HepG2 (cell line): ENCODE data around the gene CCDC33. TPM values are rescaled to one million over a fixed set of nuclear protein-coding genes. Genes with fewer than 3 reads are reported as not detected.
A peak's percentile ranks its signal among the peaks of the same experiment; 100 is the strongest.

Experiments
- DRAP1 ChIP-seq: IDR thresholded peaks from 2 replicates; pipeline ENCODE4 v1.6.1; 2016; ENCODE audit warnings: missing genetic modification reagents, missing compliant biosample characterization
- GABPB1 ChIP-seq: IDR thresholded peaks from 2 replicates; pipeline ENCODE4 v1.6.1; 2016; ENCODE audit warnings: mild to moderate bottlenecking, missing genetic modification reagents, moderate library complexity, missing compliant biosample characterization
- KLF11 ChIP-seq: IDR thresholded peaks from 2 replicates; pipeline ENCODE4 v1.6.1; 2016; ENCODE audit warnings: missing compliant biosample characterization
- KLF12 ChIP-seq: sonication (generic); formaldehyde crosslinking; IDR thresholded peaks from 2 replicates; pipeline ENCODE4 v1.4.0; 2020; ENCODE audit warnings: missing genetic modification reagents, borderline replicate concordance
- MED8 ChIP-seq: sonication (generic); formaldehyde crosslinking; IDR thresholded peaks from 2 replicates; pipeline ENCODE4 v1.8.1; 2023; ENCODE audit warnings: mild to moderate bottlenecking, missing genetic modification reagents; ENCODE audit not compliant: insufficient replicate concordance
- RAD21 ChIP-seq: fragments of 450-650 bp; formaldehyde crosslinking; IDR thresholded peaks from 2 replicates; pipeline ENCODE4 v1.5.0; 2020; ENCODE audit warnings: mild to moderate bottlenecking
- RARG ChIP-seq: sonication (generic); formaldehyde crosslinking; IDR thresholded peaks from 2 replicates; pipeline ENCODE4 v1.4.0; 2020; ENCODE audit warnings: low read depth, mild to moderate bottlenecking, missing genetic modification reagents
- SATB2 ChIP-seq: sonication (generic); formaldehyde crosslinking; IDR thresholded peaks from 2 replicates; pipeline ENCODE4 v1.5.0; 2020; ENCODE audit warnings: missing genetic modification reagents
- SYNCRIP ChIP-seq: fragments of 200-400 bp; formaldehyde crosslinking; IDR thresholded peaks from 2 replicates; pipeline ENCODE4 v1.6.1; 2018; ENCODE audit warnings: mild to moderate bottlenecking, low read depth, low read length; ENCODE audit not compliant: insufficient read depth
- ZBTB10 ChIP-seq: sonication (generic); formaldehyde crosslinking; IDR thresholded peaks from 2 replicates; pipeline ENCODE4 v1.4.0; 2020; ENCODE audit warnings: missing genetic modification reagents, borderline replicate concordance
- ZKSCAN8 ChIP-seq: IDR thresholded peaks from 2 replicates; pipeline ENCODE4 v1.6.1; 2016; ENCODE audit warnings: borderline replicate concordance, missing genetic modification reagents, missing compliant biosample characterization
- ZNF672 ChIP-seq: sonication (generic); formaldehyde crosslinking; IDR thresholded peaks from 2 replicates; pipeline ENCODE4 v1.8.1; 2022; ENCODE audit warnings: missing genetic modification reagents
- ZNF775 ChIP-seq: sonication (generic); formaldehyde crosslinking; IDR thresholded peaks from 2 replicates; pipeline ENCODE4 v1.4.0; 2020; ENCODE audit warnings: missing genetic modification reagents, mild to moderate bottlenecking, moderate library complexity, borderline replicate concordance
- polyA plus RNA-seq, 8 experiments: library from polyadenylated mRNA; depleted of rRNA in 3 of 8; stranded (reverse) in 7 of 8; unstranded in 1 of 8; fragments of >200 nt; fragmentation: Illumina TruSeq in 4 of 8; extraction: Trizol in 4 of 8; gene quantifications; 2 replicates each; pipeline versions ENCODE4 v1.2.1 to v1.2.3, GENCODE V29; 2011 to 2016; ENCODE audit warnings: low read depth in 4 of 8, missing spikeins in 1 of 8, mixed read lengths in 1 of 8; ENCODE audit not compliant: insufficient read depth in 1 of 8
- total RNA-seq, 5 experiments: library from RNA; depleted of rRNA; stranded (reverse); fragments of >200 nt; fragmentation: Illumina TruSeq; extraction: Trizol; gene quantifications; 2 replicates each; pipeline ENCODE4 v1.2.3, GENCODE V29; 2016; ENCODE audit warnings: low read depth in 1 of 5
- TF ChIP-seq, protein P1 (sequence below): sonication (generic); formaldehyde crosslinking; IDR thresholded peaks from 2 replicates; pipeline ENCODE4 v1.5.0; 2020; ENCODE audit warnings: missing genetic modification reagents
- TF ChIP-seq, protein P2 (sequence below): sonication (generic); formaldehyde crosslinking; IDR thresholded peaks from one replicate; pipeline ENCODE4 v1.5.1; 2020; ENCODE audit warnings: mild to moderate bottlenecking, missing genetic modification reagents; ENCODE audit errors: not compliant biosample characterization

The CCDC33 gene
- total and polyA plus RNA-seq, 2 of the 13 experiments (the other 11 are each of a cell fraction or from before 2014, with no cell fraction given) = 0.30 TPM; not detected in 1

DNA sequence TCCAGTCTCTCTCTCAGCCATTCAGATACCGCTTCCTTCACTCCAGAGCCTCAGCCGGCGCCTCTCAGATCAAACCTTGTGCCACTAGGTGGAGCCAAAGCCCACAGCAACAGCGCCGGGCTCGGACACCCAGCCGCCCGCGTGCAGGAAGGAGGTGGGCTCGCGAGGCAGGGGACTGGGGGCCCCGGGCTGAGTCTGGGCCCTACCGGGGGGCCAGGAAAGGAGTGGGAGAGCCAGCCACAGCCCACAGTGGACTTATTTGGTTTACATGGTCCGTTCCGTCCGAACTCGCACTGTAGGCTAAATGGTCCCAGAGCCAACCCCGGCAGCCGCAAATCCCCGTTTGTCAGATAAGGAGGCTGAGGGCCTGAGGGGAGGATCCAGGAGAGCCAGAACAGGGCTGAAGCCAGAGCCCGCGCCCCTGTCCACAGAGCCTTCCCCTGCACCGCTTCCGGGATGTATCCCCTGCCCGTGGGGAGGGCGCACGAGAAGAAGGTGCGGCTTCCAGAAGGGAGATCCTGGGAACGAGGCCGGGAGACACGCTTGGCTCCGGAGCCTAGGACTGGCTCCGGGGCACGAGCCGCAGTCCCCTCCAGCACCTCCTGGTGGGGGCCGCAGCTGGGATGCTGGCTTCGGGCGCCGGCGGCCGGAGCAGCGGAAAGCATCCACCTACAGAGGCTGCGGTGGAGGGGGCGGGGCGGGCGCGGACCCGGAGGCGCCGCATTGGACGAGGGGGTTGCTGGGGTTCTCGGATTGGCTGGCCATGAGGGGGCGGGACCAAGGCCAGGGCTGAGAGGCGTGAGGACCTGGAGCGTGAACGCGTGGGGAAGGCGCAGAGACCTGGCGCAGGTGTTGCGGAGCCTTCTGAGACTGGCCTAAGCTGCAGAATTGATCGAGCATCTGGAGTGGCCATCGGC, 137.9 kb downstream of the CCDC33 start (continued):
- no peak for TF ChIP-seq ZBTB10 (CRISPR knock-in tag)
- no peak for TF ChIP-seq MED8
- TF ChIP-seq RAD21 = peak; percentile 94
- TF ChIP-seq, protein P1, sequence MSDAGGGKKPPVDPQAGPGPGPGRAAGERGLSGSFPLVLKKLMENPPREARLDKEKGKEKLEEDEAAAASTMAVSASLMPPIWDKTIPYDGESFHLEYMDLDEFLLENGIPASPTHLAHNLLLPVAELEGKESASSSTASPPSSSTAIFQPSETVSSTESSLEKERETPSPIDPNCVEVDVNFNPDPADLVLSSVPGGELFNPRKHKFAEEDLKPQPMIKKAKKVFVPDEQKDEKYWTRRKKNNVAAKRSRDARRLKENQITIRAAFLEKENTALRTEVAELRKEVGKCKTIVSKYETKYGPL (CRISPR knock-in tag) = no peak
- TF ChIP-seq, protein P2, sequence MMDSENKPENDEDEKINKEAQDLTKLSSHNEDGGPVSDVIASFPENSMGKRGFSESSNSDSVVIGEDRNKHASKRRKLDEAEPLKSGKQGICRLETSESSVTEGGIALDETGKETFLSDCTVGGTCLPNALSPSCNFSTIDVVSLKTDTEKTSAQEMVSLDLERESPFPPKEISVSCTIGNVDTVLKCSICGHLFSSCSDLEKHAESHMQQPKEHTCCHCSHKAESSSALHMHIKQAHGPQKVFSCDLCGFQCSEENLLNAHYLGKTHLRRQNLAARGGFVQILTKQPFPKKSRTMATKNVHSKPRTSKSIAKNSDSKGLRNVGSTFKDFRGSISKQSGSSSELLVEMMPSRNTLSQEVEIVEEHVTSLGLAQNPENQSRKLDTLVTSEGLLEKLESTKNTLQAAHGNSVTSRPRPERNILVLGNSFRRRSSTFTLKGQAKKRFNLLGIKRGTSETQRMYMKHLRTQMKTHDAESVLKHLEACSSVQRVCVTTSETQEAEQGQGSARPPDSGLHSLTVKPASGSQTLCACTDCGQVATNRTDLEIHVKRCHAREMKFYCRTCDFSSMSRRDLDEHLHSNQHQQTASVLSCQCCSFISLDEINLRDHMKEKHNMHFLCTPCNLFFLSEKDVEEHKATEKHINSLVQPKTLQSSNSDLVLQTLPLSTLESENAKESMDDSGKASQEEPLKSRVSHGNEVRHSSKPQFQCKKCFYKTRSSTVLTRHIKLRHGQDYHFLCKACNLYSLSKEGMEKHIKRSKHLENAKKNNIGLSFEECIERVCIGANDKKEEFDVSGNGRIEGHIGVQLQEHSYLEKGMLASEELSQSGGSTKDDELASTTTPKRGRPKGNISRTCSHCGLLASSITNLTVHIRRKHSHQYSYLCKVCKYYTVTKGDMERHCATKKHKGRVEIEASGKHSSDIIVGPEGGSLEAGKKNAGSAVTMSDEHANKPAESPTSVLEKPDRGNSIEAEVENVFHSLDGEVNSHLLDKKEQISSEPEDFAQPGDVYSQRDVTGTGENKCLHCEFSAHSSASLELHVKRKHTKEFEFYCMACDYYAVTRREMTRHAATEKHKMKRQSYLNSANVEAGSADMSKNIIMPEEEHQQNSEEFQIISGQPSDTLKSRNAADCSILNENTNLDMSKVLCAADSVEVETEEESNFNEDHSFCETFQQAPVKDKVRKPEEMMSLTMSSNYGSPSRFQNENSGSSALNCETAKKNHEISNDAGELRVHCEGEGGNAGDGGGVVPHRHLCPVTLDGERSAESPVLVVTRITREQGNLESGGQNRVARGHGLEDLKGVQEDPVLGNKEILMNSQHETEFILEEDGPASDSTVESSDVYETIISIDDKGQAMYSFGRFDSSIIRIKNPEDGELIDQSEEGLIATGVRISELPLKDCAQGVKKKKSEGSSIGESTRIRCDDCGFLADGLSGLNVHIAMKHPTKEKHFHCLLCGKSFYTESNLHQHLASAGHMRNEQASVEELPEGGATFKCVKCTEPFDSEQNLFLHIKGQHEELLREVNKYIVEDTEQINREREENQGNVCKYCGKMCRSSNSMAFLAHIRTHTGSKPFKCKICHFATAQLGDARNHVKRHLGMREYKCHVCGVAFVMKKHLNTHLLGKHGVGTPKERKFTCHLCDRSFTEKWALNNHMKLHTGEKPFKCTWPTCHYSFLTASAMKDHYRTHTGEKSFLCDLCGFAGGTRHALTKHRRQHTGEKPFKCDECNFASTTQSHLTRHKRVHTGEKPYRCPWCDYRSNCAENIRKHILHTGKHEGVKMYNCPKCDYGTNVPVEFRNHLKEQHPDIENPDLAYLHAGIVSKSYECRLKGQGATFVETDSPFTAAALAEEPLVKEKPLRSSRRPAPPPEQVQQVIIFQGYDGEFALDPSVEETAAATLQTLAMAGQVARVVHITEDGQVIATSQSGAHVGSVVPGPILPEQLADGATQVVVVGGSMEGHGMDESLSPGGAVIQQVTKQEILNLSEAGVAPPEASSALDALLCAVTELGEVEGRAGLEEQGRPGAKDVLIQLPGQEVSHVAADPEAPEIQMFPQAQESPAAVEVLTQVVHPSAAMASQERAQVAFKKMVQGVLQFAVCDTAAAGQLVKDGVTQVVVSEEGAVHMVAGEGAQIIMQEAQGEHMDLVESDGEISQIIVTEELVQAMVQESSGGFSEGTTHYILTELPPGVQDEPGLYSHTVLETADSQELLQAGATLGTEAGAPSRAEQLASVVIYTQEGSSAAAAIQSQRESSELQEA (CRISPR knock-in tag) = peak; percentile 75
- peak; percentile 67; the same call in 1 of the 2 replicates for TF ChIP-seq GABPB1 (CRISPR knock-in tag)
- TF ChIP-seq SYNCRIP = no peak
- no peak for TF ChIP-seq ZNF672 (CRISPR knock-in tag)
- peak; percentile 49; the same call in 1 of the 2 replicates for TF ChIP-seq KLF12 (CRISPR knock-in tag)
- TF ChIP-seq KLF11 (CRISPR knock-in tag) = no peak
- TF ChIP-seq RARG (CRISPR knock-in tag) = no peak
- no peak for TF ChIP-seq ZKSCAN8
- no peak for TF ChIP-seq ZNF775
- no peak for TF ChIP-seq SATB2 (CRISPR knock-in tag)
- 0 out of 2 replicates have a peak, but pooled peaks have one; percentile 27 for TF ChIP-seq DRAP1 (CRISPR knock-in tag)
